ENCODE results near the gene POC1B.

POC1B gene

DNA sequence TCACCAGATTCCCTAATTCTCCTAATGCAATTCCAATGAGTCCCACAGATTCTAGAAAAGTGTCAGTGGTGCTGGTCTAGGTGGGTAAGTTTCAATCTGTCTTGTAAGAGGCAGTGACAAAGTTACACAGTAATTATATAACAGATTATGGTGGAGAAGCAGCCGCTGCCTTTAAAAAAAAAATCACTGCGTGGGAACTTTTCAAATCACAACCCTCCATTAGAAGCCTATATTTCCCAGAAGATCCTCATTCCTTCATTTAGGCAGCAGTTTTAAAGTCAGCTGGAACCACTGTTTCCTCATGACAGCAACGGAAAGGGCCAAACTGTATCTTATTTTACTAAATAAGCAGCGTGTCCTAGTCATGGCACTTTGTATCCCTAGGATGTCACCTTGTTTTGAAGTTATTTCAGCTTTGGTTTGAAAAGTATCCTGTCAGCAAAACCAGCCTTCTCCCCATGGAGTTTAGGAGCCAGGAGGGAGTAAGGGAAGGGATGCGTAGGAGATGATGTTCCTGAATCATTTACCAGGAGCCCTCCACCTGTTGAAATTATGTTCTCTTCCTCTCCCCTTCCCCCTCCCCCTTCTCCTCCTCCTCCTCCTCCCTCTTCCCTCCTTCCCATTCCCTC is 145.9 kb downstream of the POC1B start:
- DNase-seq, result no peak

DNA sequence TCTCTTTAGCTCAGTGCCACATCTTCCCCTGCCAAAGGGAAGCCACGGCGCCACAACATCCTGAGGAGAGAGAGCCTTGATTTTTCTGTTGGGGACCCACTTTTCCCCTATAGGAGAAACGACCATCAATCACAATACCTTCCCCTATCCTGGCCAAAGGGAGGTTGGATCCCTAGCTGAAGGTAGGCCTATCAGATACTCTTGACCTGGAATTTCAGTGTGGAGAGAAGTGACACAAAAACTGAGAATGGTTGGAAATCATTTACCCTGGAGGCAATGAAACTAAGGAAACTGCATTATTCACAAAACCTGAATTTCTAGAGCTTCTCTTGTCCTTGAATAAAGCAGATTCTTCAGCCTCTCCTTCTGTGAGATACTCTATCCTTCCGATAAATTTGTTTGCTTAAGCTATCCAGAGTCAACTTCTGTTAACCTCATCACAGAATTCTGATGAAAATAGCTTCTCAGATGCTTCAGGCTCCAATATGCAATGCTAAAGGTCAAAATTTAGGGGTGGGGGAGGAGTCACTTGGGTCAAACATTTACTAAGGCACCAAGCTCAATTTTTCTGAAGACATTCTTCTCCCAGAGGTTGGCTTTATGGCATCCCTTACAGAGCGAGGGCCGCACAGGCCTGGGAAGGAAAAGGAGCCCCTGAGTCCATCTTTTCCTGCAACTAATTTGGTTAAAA is 146.6 kb downstream of the POC1B start:
- DNase-seq, result no peak

DNA sequence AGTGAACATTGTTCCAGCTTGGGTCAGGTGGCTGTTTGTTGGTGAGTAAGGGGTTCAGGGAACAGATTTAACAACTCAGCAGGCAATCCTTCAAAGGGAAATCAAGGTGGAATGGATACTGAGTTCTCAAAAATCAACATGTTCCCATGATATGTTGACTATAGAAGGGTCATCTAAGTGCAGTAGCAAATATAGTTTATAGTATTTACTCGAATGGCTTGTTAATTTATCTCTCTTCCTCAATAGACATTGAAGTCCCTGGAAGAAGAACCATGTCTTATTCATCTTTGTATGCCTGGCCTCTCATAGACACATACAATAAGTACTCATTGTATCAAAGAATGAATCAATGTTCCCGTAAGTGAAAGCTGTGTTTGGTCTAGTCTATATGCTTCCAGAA is 149.0 kb downstream of the POC1B start:
- DNase-seq, result no peak

DNA sequence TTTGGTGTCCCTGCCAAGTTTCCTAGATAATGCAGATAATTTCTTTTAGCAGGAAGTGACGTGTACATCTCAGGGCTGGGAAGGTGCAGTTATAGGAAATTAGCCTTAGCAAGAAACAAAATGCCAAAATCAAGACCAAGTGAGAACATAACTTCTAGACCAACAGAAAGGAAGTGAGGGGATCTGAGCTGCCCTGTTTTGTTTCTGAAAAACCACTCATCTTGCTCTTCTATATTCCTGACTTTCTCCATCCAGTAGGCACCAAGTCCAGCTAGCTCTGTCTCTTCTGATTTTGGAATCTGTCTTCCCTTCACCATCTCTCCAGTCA is 149.7 kb downstream of the POC1B start:
- no peak for DNase-seq

DNA sequence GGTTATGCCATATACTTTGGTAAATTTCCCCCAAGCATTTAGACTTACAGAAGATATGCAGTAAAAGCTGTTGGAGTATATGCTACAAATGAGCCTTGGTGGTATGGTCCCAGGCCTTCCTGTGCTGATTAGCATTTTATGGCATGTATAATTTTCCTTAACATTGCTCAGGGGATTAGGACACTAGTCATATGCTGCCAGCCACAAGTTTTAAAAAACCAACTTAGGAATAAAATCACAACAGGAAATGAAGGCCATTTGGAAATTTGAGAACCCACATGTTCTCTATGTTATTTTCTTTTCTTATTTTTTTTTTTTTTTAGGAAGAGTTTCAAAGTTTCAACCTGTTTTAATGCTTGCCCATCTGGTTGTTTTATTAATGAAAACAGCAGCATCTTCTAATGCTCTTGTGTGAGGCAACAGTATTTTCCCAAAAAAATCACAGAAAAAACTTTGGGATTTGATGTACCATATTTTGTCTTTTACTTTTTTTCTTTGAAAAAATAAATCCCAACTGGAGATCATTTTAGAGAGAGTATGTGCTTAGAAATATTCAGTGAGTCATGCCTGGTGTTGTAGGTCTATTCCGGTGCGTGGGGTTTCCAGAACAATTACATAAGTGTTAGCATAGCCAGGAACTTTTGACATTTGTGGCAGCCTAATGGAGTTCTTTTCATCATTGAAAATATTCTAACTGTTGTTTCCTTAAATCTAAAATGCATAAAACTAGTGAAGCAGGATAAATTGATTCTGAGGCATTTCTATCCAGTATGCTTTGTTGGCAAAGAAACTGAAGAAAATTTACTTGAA is 151.9 kb downstream of the POC1B start:
- DNase-seq, result no peak

DNA sequence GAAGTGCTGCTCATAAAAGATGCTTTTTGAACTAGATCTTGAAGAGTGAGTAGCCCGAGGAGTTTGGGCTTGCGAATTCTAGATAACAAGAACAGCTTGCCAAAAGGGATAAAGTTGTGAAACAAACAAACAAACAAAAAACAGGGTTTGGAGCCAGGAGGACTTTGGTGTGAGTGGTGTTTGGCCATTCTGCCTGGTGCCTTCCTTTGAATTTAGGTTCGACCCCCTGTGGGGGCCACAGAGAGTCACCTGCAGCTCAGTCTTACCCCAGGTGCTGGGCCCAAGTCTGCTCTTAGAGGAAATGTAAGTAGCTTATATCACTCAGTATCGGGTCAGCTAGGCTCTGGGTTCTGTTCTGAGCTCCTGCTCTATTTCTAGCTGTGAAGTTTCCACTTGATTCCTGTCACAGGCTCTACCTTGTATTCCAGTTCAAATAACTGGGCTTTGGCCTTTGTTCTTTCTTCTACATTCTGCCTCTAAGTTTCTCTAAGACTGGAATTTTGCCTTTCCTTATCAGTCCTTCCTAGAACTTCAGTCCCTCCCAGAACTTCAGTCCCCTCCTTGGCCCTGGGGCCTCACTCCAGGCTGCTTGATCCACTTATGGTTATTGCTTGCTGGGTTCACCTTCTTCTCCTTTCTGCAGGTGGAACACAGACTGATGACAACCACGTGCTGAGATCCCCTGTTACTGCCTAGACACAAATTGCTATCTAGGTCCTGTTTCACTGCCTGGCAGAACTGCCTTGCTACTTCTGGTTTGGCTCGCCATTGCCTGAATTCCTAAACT is 153.1 kb downstream of the POC1B start:
- DNase-seq, result no peak

DNA sequence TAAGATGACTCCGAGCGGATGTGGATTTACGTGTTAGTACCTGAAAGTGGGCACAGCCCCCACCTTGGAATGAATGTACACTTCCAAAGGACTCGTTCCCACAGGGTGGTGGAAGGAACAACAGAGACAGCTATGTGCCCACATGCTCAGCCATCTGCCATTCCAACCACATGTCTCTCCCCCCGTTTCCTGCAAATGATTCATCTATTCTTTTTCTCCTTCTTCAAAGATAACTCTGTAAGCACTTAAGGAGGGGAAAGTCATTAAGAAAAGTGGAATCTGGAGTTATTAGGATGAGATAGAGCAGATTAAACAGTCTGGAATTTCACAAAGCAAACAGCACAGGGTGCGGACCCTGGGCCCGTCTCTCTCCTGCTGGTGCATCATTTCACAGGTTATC is 155.0 kb downstream of the POC1B start:
- DNase-seq, result no peak

DNA sequence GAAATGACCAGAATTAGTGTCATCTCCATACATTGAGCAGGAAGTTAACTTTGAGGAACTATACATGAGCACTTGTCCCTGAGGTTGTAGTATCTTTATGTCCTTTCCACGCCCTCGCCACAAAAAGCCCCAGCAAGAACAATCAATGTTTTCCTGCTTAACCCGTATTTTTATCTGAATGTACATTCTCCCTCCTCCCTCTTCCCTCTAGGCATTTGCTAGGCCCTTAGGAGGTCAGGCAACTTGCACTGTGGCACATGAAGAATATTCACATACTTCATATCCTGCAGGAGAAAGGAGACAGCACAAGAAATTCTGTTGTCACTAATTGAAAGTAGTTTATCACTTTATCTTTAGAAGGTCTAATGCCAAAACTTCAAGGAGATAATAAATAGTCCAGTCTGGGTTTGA is 155.4 kb downstream of the POC1B start:
- DNase-seq, result no peak

Data from CD4-positive, alpha-beta T cell treated with Interleukin-21 for 1 hour (primary cell).